Thoracic aorta (tissue), 2 donors: ENCODE measurements around the gene C6orf15. TPM values are rescaled to one million over a fixed set of nuclear protein-coding genes. Genes with fewer than 3 reads are reported as not detected.

Source experiments
- ATAC-seq: fragments of 150-250 bp; one replicate; pipeline ENCODE4 v1.8.0; 2017; ENCODE audit warnings: low read depth; ENCODE audit not compliant: insufficient number of reproducible peaks, low FRiP score
- DNase-seq: peaks from one replicate; pipeline ENCODE4 v3.0.0-alpha.2; 2020; ENCODE audit warnings: low spot score
- H3K27ac ChIP-seq, 2 donors: fragments of 200-600 bp; sonication (generic); 1 replicate in 1 of 2; 2 replicates in 1 of 2; pipeline ENCODE4 v1.5.1; 2016; ENCODE audit warnings: mild to moderate bottlenecking in 2 of 2, moderate library complexity in 2 of 2
- H3K27me3 ChIP-seq: fragments of 200-600 bp; sonication (generic); replicated peaks from 2 replicates; pipeline ENCODE4 v1.6.0; 2016; ENCODE audit warnings: mild to moderate bottlenecking; ENCODE audit not compliant: insufficient read depth
- H3K36me3 ChIP-seq: fragments of 200-600 bp; sonication (generic); one replicate; pipeline ENCODE4 v1.5.1; 2016
- H3K4me1 ChIP-seq, 2 donors: fragments of 200-600 bp; sonication (generic); 1 replicate in 1 of 2; 2 replicates in 1 of 2; pipeline versions ENCODE4 v1.5.1 to v1.6.0; 2016; ENCODE audit warnings: low read depth in 2 of 2, mild to moderate bottlenecking in 1 of 2; ENCODE audit not compliant: control insufficient read depth in 1 of 2
- H3K4me3 ChIP-seq: fragments of 200-600 bp; sonication (generic); 2 replicates; pipeline ENCODE4 v1.5.1; 2016; ENCODE audit warnings: mild to moderate bottlenecking
- H3K9me3 ChIP-seq: fragments of 200-600 bp; sonication (generic); 2 replicates; pipeline ENCODE4 v1.5.1; 2016
- total RNA-seq, 2 donors: library from RNA; depleted of rRNA; stranded (reverse); fragments of >200 nt; gene quantifications; one replicate each; pipeline versions ENCODE4 v1.1.0 to v1.2.3, GENCODE V29; 2016
- TF ChIP-seq, protein P1 (sequence below): fragments of 200-600 bp; sonication (generic); IDR thresholded peaks from one replicate; pipeline ENCODE4 v1.5.1; 2019; ENCODE audit warnings: antibody characterized with exemption

The C6orf15 gene
- total RNA-seq, 2 donors from 2014 or later, result not detected

DNA sequence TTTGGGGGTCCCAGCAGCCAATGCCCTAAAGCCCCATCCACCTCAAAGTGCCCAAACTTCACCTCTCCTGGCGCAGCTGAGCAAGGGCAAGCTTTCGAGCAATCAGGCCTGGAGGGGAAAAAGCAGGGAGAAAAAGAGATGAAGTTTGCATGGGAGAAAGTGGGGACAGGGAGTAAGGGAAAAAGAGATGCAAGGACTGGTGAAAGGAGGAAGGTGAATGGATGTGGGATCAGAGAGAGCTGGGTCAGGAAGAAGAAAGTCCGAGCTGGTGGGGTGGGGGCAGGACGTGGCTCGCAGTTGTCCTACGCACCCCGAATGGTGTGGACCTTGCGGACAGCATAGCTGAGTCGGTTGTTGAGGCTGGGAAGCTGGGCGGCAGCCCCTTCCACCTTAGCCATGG lies 33.0 kb upstream of the C6orf15 start:
- Histone ChIP-seq H3K9me3 (no peaks in the 10 kb centered on the region), H3K36me3 (peaks cover 9% of the 10 kb centered on the region), H3K4me1 (peaks cover 9 to 12% of the 10 kb centered on the region in 2 donors), H3K27me3 (no peaks in the 10 kb centered on the region), H3K27ac (no peak overlapping the region), H3K4me3 (no peak overlapping the region)
- TF ChIP-seq, protein P1, sequence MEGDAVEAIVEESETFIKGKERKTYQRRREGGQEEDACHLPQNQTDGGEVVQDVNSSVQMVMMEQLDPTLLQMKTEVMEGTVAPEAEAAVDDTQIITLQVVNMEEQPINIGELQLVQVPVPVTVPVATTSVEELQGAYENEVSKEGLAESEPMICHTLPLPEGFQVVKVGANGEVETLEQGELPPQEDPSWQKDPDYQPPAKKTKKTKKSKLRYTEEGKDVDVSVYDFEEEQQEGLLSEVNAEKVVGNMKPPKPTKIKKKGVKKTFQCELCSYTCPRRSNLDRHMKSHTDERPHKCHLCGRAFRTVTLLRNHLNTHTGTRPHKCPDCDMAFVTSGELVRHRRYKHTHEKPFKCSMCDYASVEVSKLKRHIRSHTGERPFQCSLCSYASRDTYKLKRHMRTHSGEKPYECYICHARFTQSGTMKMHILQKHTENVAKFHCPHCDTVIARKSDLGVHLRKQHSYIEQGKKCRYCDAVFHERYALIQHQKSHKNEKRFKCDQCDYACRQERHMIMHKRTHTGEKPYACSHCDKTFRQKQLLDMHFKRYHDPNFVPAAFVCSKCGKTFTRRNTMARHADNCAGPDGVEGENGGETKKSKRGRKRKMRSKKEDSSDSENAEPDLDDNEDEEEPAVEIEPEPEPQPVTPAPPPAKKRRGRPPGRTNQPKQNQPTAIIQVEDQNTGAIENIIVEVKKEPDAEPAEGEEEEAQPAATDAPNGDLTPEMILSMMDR, result no peak
- no peak for DNase-seq
- ATAC-seq, result no peak

GRCh38 chr6:31144970-31145340 lies 32.6 kb upstream of the C6orf15 start:
- H3K36me3 ChIP-seq, result peaks cover 9% of the 10 kb centered on the region
- ATAC-seq (no peak), DNase-seq (no peak)
- H3K9me3 ChIP-seq, result no peaks in the 10 kb centered on the region
- H3K4me3 ChIP-seq, result no peak overlapping the region
- H3K27me3 ChIP-seq, result no peaks in the 10 kb centered on the region
- H3K27ac ChIP-seq, result no peak overlapping the region
- H3K4me1 ChIP-seq, result peaks cover 9 to 12% of the 10 kb centered on the region in 2 donors
- TF ChIP-seq, protein P1, result no peak

GRCh38 chr6:31144296-31144969 lies 32.1 kb upstream of the C6orf15 start:
- ATAC-seq (no peak), DNase-seq (no peak)
- TF ChIP-seq, protein P1, result no peak
- no peak overlapping the region for H3K4me3 ChIP-seq
- no peaks in the 10 kb centered on the region for H3K9me3 ChIP-seq
- H3K36me3 ChIP-seq, result peaks cover 9% of the 10 kb centered on the region
- H3K27ac ChIP-seq, result peak overlapping the region in 1 of 2 donors; percentile 86
- H3K27me3 ChIP-seq, result no peaks in the 10 kb centered on the region
- H3K4me1 ChIP-seq, result peaks cover 9 to 12% of the 10 kb centered on the region in 2 donors

GRCh38 chr6:31143148-31143547 lies 30.8 kb upstream of the C6orf15 start:
- TF ChIP-seq, protein P1, result no peak
- DNase-seq (peak; percentile 57), ATAC-seq (peak; percentile 76)
- peaks cover 9 to 12% of the 10 kb centered on the region in 2 donors for H3K4me1 ChIP-seq
- peaks cover 7% of the 10 kb centered on the region for H3K36me3 ChIP-seq
- peak overlapping the region; percentile 70 to 86 for H3K27ac ChIP-seq
- H3K27me3 ChIP-seq, result no peaks in the 10 kb centered on the region
- H3K4me3 ChIP-seq, result no peak overlapping the region
- no peaks in the 10 kb centered on the region for H3K9me3 ChIP-seq

- Histone ChIP-seq H3K9me3 (no peaks in the 10 kb centered on the region), H3K27ac (peak overlapping the region; percentile 70 to 86), H3K4me3 (no peak overlapping the region), H3K27me3 (no peaks in the 10 kb centered on the region), H3K36me3 (peaks cover 7% of the 10 kb centered on the region), H3K4me1 (peaks cover 9 to 17% of the 10 kb centered on the region in 2 donors)
- TF ChIP-seq, protein P1, result no peak
- DNase-seq (no peak), ATAC-seq (no peak)
Observed at GRCh38 chr6:31142361-31142761, 30.0 kb upstream of the C6orf15 start.
